Esophagus squamous epithelium (tissue), 5 donors: ENCODE measurements around the gene BTBD2. TPM values are rescaled to one million over a fixed set of nuclear protein-coding genes. Genes with fewer than 3 reads are reported as not detected.

Source experiments
- DNase-seq: peaks from one replicate; lab custom pipeline; 2025; lab: John Stamatoyannopoulos, UW
- H3K27ac ChIP-seq, 4 donors: fragments of 200-600 bp; sonication (generic); one replicate each; pipeline ENCODE4 v1.5.1; 2016 to 2019; ENCODE audit warnings: mild to moderate bottlenecking in 1 of 4
- H3K27me3 ChIP-seq, 4 donors: fragments of 200-600 bp; sonication (generic); 1 replicate in 3 of 4; 2 replicates in 1 of 4; pipeline versions ENCODE4 v1.5.1 to v1.6.0; 2017 to 2021; ENCODE audit warnings: antibody characterized with exemption in 1 of 4
- H3K36me3 ChIP-seq, 3 donors: fragments of 200-600 bp; sonication (generic); one replicate each; pipeline ENCODE4 v1.5.1; 2016 to 2019
- H3K4me1 ChIP-seq, 3 donors: fragments of 200-600 bp; sonication (generic); one replicate each; pipeline ENCODE4 v1.5.1; 2017 to 2019
- H3K4me3 ChIP-seq, 4 donors: fragments of 200-600 bp; sonication (generic); 1 replicate in 3 of 4; 2 replicates in 1 of 4; pipeline ENCODE4 v1.5.1; 2016 to 2019; ENCODE audit warnings: mild to moderate bottlenecking in 2 of 4, moderate library complexity in 1 of 4
- H3K9me3 ChIP-seq, 3 donors: fragments of 200-600 bp; sonication (generic); one replicate each; pipeline ENCODE4 v1.5.1; 2016 to 2019
- POLR2A ChIP-seq, 4 donors: fragments of 450-650 bp; IDR thresholded peaks; one replicate each; pipeline ENCODE4 v1.6.1; 2017; ENCODE audit warnings: antibody characterized with exemption in 4 of 4, mild to moderate bottlenecking in 4 of 4, moderate library complexity in 3 of 4
- WGBS, 2 donors: methylation state at CpG; one replicate each; pipeline ENCODE4 v1.1.5; 2018; 5-methylcytosine and 5-hydroxymethylcytosine counted together
- intact Hi-C: fragments of 100-400 bp; cut with DNase I; formaldehyde crosslinking; loops from one replicate; pipeline ENCODE4 v1.15.0; 2022
- total RNA-seq, 4 donors: library from RNA; depleted of rRNA; stranded (reverse); fragments of >200 nt; gene quantifications; one replicate each; pipeline ENCODE4 v1.1.0, GENCODE V29; 2016
- TF ChIP-seq, protein P1 (sequence below), 6 experiments: fragments of 450-650 bp in 4 of 6; fragments of 200-600 bp in 2 of 6; sonication (generic) in 2 of 6; IDR thresholded peaks; one replicate each; pipeline ENCODE4 v1.5.1; 2016 to 2019; ENCODE audit warnings: antibody characterized with exemption in 6 of 6, mild to moderate bottlenecking in 4 of 6, moderate library complexity in 4 of 6
- donor health status: DM: yes; HTN: yes; CAD: no.

BTBD2 gene
- total RNA-seq, 4 donors from 2014 or later: 42.3 to 79.0 (median 63.8) TPM

DNA sequence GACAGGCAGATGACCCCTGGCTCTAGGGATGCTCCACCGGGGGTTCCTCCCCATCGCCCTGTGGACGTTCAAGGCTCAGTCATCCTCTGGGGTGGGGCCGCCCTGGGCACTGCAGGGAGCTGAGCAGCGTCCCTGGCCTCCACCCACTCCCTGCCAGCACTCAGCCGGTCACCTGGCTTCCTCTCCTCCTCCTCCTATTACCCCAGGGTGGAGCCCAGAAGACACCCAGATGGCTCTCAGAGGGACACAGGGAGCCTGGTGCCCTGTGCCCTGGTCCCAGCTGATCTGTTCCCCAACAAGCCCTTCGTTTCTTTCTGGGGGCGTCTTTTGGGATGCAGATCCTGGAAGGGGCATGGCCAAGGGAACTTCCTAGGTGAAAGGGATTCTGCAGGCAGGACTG lies 39.2 kb upstream of the BTBD2 start:
- Histone ChIP-seq H3K27me3 (no peaks in the 10 kb centered on the region), H3K9me3 (no peaks in the 10 kb centered on the region), H3K4me3 (no peak overlapping the region), H3K27ac (peak overlapping the region; percentile 97 to 99 (median 99)), H3K4me1 (peaks cover 73 to 89% (median 80%) of the 10 kb centered on the region in 3 donors), H3K36me3 (no peaks in the 10 kb centered on the region)
- DNase-seq: no peak
- TF ChIP-seq, protein P1, sequence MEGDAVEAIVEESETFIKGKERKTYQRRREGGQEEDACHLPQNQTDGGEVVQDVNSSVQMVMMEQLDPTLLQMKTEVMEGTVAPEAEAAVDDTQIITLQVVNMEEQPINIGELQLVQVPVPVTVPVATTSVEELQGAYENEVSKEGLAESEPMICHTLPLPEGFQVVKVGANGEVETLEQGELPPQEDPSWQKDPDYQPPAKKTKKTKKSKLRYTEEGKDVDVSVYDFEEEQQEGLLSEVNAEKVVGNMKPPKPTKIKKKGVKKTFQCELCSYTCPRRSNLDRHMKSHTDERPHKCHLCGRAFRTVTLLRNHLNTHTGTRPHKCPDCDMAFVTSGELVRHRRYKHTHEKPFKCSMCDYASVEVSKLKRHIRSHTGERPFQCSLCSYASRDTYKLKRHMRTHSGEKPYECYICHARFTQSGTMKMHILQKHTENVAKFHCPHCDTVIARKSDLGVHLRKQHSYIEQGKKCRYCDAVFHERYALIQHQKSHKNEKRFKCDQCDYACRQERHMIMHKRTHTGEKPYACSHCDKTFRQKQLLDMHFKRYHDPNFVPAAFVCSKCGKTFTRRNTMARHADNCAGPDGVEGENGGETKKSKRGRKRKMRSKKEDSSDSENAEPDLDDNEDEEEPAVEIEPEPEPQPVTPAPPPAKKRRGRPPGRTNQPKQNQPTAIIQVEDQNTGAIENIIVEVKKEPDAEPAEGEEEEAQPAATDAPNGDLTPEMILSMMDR (IDR thresholded peaks at IDR 0.05): no peak
- peak in 1 of 4 donors; percentile 27 for TF ChIP-seq POLR2A (IDR thresholded peaks at IDR 0.05)
- intact Hi-C loops: no loop called here
- 57 to 64% methylated on average over 6 to 7 of the region's 8 CpGs for WGBS, 2 donors

DNA sequence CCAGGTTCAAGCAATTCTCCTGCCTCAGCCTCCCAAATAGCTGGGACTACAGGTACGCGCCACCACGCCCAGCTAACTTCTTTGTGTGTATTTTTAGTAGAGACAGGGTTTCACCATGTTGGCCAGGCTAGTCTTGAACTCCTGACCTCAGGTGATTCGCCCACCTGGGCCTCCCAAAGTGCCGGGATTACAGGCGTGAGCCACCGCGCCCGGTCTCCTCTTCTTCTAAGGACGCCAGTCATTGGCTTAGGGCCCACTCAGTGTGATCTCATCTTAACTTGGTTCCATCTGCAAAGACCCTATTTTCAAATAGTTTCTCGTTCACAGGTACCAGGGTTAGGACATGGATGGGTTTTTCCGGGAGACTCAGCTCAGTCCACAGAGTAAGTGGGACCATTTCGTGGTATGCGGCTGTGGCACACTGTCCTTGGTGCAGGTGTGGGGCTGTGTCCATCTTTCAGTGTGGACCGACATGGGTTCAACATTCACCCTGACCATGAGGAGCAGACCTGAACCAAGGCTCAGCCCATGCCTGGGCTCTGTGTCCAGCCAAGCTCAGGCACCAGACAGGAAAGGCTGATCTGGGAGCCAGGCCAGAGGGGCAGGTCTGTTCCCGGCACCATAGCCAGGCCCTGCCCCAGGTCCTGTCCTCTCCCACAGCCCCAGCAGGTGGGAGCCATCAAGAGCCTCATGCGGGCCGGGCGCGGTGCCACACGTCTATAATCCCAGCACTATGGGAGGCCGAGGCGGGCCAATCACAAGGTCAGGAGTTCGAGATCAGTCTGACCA lies 38.3 kb upstream of the BTBD2 start:
- Histone ChIP-seq H3K9me3 (no peaks in the 10 kb centered on the region), H3K4me3 (no peak overlapping the region), H3K36me3 (peaks cover 0 to 8% (median 1%) of the 10 kb centered on the region in 3 donors), H3K4me1 (peaks cover 74 to 89% (median 79%) of the 10 kb centered on the region in 3 donors), H3K27ac (peak overlapping the region; percentile 97 to 99 (median 99)), H3K27me3 (no peaks in the 10 kb centered on the region)
- DNase-seq: no peak
- intact Hi-C loops: no loop called here
- TF ChIP-seq, protein P1 (IDR thresholded peaks at IDR 0.05): no peak
- no peak for TF ChIP-seq POLR2A (IDR thresholded peaks at IDR 0.05)
- WGBS, 2 donors: 61 to 85% methylated on average over 11 to 17 of the region's 24 CpGs

DNA sequence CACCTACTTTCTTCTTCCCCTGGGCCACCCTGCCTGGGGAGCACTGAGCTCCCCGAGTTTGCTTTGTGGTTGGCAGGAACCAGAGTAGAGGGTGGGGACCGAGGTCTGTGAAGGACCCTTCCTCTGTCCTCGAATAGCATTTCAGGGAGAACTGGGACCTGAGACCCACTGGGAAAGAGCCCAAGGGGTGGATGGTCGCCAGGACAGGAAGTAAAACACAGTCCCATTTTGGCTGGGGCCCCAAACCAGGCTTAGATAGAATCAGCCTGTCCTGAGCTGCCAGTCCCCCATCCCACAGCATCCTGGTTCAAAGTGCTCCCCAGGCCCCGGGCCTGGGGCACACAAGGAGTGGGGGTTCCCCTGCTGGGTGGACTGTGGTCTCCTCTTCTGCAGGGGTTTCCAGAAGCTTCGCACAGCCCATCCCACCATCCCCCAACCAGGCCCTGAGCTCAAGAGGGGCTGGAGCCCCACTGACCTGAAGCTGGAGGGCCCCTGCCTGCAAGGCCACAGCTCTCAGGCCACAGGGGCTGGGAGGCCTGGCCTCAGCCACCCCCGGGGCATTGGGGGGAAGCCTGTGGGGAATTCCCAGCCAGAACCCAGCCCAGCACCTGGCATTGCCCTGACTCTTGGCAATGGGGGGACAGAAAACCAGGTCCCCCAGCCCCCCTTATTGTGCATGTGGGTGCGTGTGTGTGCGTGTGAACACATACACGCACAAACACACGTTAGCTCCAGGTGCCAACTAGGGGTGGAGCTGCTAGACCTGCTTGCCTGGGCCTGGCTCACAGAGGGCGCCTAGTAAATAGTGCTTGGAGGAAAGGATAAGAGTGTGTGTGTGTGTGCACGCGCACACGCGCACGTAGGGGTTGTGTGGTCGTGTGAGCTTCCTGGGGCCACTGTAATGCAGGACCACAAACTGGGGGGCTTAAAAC lies 36.5 kb upstream of the BTBD2 start:
- 19 to 20% methylated on average over 9 to 14 of the region's 18 CpGs for WGBS, 2 donors
- H3K27me3 ChIP-seq: no peaks in the 10 kb centered on the region
- H3K4me3 ChIP-seq: peak overlapping the region in 3 of 4 donors; percentile 94 to 99 (median 97)
- DNase-seq: no peak
- H3K27ac ChIP-seq: peak overlapping the region; percentile 97 to 99 (median 99)
- intact Hi-C loops: no loop called here
- TF ChIP-seq, protein P1 (IDR thresholded peaks at IDR 0.05): no peak
- no peak for TF ChIP-seq POLR2A (IDR thresholded peaks at IDR 0.05)
- peaks cover 0 to 25% (median 6%) of the 10 kb centered on the region in 3 donors for H3K36me3 ChIP-seq
- peaks cover 76 to 89% (median 79%) of the 10 kb centered on the region in 3 donors for H3K4me1 ChIP-seq
- no peaks in the 10 kb centered on the region for H3K9me3 ChIP-seq

DNA sequence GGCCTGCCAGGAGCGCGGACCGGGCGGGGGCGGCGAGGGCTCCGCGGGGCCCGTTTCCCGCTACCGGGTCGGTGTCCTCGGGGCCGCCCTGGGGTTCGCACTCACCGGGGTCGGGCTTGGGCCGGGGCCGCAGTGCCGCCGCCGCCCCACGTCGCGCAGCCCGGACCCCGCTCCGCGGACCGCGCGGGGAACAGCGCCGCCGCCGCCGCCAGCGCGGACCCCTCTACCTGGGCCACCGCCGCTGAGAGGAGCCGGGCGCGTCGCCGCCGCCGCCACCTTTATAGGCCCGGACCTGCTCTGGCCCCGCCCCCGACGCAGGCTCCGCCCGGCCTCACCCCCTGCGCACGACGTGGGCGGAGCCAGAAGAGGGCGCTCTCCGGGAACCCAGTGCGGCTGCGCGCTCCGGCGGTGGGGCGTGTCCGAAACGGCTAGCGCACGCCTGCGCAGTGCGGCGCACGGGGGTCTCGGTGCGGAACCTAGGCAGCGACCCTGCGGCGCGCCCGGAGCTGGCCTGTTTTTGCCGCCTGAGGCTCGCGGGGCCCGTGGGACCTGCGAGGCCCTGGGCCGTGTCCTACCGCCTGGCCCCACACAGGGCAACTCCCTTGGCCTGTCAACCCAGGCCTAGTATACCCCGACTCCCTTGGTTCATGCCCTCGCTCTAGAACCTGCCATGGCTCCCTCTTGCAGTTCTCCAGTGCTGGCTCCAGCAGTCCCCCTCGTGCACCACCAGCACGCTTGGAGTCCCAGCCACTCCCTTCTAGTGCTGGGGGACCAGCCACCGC lies 35.7 kb upstream of the BTBD2 start, which contains the start of gene MKNK2:
Gene MKNK2, minus strand, starts transcription at position 254 of the 782 bp plus-strand sequence. CDS start 393 bp downstream, outside the sequence.
- peak within 1 kb of the TSS; percentile 97 to 99 (median 99) for H3K27ac ChIP-seq
- DNase-seq: peak; percentile 68
- intact Hi-C loops: no loop called here
- no peaks in the 10 kb centered on the region for H3K27me3 ChIP-seq
- H3K4me1 ChIP-seq: peaks cover 78 to 89% (median 81%) of the 10 kb centered on the region in 3 donors
- 30% methylated on average over 4 of the region's 93 CpGs; no CpG with 5 or more reads in 1 of the 2 donors for WGBS, 2 donors
- peak within 1 kb of the TSS; percentile 94 to 99 (median 98) for H3K4me3 ChIP-seq
- TF ChIP-seq, protein P1 (IDR thresholded peaks at IDR 0.05): peak; percentile 13 to 96 (median 72)
- peak in 3 of 4 donors; percentile 97 to 99 (median 99) for TF ChIP-seq POLR2A (IDR thresholded peaks at IDR 0.05)
- peaks cover 1 to 34% (median 10%) of the 10 kb centered on the region in 3 donors for H3K36me3 ChIP-seq
- H3K9me3 ChIP-seq: no peaks in the 10 kb centered on the region
